Measurements from ENCODE around the gene TSSC4. TPM values are rescaled to one million over a fixed set of nuclear protein-coding genes. Genes with fewer than 3 reads are reported as not detected.

Gene TSSC4
- total RNA-seq, 2 experiments from 2014 or later: 40.4 to 50.9 TPM

DNA sequence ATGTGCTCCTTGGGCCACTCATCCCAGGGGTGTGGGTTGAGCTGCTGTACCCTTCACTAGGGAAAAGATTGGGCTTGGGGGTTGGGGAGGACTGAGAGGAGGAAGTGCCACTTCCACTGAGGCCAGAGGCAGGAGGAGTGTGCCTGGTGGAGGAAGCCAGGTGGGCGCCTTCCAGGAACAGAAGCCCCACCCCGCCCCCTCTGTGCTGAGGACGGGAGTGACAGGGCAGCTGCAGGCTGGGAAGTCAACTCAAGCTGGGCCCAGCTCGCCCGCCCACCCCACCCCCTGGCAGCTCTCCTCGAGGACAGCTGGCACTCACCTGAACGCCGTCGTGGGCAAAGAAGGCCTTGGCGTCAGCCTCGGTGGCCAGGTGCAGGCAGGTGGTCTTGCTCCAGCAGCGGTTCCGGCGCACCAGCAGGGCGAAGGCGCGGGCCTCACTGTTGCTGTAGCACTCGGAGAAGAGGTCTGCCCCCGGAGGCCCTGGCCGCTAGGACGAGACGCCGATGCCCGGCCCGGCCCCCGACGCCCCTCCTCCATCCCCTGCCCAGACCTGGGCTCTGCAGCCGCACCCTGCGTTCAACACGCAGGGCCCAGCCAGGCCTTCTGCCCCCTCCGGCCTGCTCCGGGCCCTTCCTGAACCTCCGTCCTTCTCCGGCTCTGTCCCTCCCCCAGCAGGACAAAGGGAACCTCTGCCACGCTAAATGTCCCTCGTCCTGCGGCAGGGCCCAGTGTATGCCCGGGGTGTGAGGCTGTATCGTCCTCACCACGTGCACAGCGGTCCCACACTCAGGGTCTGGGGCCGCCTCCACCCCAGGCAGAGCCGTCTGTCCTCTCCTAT is 13.4 kb downstream of the TSSC4 start:
- intact Hi-C loops (cut with micrococcal nuclease; ENCODE audit: unreplicated experiment): no loop called here

DNA sequence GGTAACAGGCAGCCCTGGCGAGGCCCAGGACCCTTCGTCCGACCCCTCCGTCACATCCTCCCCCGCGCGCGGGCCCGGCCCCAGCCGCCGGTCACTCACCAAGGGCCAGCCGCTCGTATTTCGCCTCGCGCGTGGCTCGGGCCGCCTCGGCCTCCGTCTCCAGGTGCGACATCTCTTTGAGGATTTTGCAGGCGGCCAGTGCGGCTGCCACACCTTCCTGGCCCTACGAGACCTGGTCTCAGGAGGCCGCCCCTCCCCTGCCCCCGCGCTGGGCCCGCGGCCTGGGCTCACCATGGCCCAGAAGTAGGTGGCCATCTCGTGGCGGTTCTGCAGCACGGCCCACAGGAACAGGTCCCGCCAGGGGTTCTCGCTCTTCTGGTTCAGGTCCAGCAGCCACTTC is 14.1 kb downstream of the TSSC4 start:
- no peak for DNase-seq (ENCODE audit: low spot score)
- no peak overlapping the region for H3K4me2 ChIP-seq (ENCODE audit: low read length)
- no peak overlapping the region for H2AFZ ChIP-seq (ENCODE audit: low read length)
- intact Hi-C loops (cut with micrococcal nuclease; ENCODE audit: unreplicated experiment): no loop called here
- CTCF ChIA-PET (ENCODE audit: unreplicated experiment): no interaction called here
- H3K9me2 ChIP-seq (ENCODE audit: insufficient read depth, low read length): no peaks in the 10 kb centered on the region
- TF ChIP-seq, protein P1, sequence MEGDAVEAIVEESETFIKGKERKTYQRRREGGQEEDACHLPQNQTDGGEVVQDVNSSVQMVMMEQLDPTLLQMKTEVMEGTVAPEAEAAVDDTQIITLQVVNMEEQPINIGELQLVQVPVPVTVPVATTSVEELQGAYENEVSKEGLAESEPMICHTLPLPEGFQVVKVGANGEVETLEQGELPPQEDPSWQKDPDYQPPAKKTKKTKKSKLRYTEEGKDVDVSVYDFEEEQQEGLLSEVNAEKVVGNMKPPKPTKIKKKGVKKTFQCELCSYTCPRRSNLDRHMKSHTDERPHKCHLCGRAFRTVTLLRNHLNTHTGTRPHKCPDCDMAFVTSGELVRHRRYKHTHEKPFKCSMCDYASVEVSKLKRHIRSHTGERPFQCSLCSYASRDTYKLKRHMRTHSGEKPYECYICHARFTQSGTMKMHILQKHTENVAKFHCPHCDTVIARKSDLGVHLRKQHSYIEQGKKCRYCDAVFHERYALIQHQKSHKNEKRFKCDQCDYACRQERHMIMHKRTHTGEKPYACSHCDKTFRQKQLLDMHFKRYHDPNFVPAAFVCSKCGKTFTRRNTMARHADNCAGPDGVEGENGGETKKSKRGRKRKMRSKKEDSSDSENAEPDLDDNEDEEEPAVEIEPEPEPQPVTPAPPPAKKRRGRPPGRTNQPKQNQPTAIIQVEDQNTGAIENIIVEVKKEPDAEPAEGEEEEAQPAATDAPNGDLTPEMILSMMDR (conservative IDR thresholded peaks at IDR 0.05; ENCODE audit: low read length): no peak
- TF ChIP-seq EZH2phosphoT487 (IDR thresholded peaks at IDR 0.05; ENCODE audit: borderline replicate concordance, low read depth, low read length): no peak
- H3K4me1 ChIP-seq (ENCODE audit: insufficient read depth, low read length, poor library complexity, severe bottlenecking): no peaks in the 10 kb centered on the region
- H3K36me3 ChIP-seq (ENCODE audit: insufficient read depth, low read length): no peaks in the 10 kb centered on the region
- no peak overlapping the region for H3K27ac ChIP-seq (ENCODE audit: low read depth, low read length, poor library complexity, severe bottlenecking)
- H3K4me3 ChIP-seq (ENCODE audit: low read depth, low read length, poor library complexity, severe bottlenecking): no peak overlapping the region
- POLR2A ChIA-PET: no interaction called here
- no peaks in the 10 kb centered on the region for H4K20me1 ChIP-seq (ENCODE audit: insufficient read depth, low read length)
- H3K79me2 ChIP-seq (ENCODE audit: insufficient read depth, low read depth, low read length): no peaks in the 10 kb centered on the region
- H3K9me3 ChIP-seq (ENCODE audit: low read length): no peaks in the 10 kb centered on the region
- BruUV-seq (replicated peaks): no TSS peak

More for the DNA sequence above, 13.4 kb downstream of the TSSC4 start:
- DNase-seq (ENCODE audit: low spot score): no peak
- Histone ChIP-seq H3K36me3 (ENCODE audit: insufficient read depth, low read length) (no peaks in the 10 kb centered on the region), H3K4me3 (ENCODE audit: low read depth, low read length, poor library complexity, severe bottlenecking) (no peak overlapping the region), H3K9me2 (ENCODE audit: insufficient read depth, low read length) (no peaks in the 10 kb centered on the region), H3K4me2 (ENCODE audit: low read length) (no peak overlapping the region), H3K27ac (ENCODE audit: low read depth, low read length, poor library complexity, severe bottlenecking) (no peak overlapping the region), H3K4me1 (ENCODE audit: insufficient read depth, low read length, poor library complexity, severe bottlenecking) (no peaks in the 10 kb centered on the region), H3K9me3 (ENCODE audit: low read length) (no peaks in the 10 kb centered on the region), H3K79me2 (ENCODE audit: insufficient read depth, low read depth, low read length) (no peaks in the 10 kb centered on the region), H2AFZ (ENCODE audit: low read length) (no peak overlapping the region), H4K20me1 (ENCODE audit: insufficient read depth, low read length) (no peaks in the 10 kb centered on the region)
- TF ChIP-seq, protein P1 (conservative IDR thresholded peaks at IDR 0.05; ENCODE audit: low read length): no peak
- no peak for TF ChIP-seq EZH2phosphoT487 (IDR thresholded peaks at IDR 0.05; ENCODE audit: borderline replicate concordance, low read depth, low read length)
- CTCF ChIA-PET (ENCODE audit: unreplicated experiment): interaction anchor here (0.6 kb wide), 1 partner anchor 1425 kb away, joined by 7 read pairs; no protein-coding TSS in a partner anchor
- POLR2A ChIA-PET: interaction anchor here (1.1 kb wide), 1 partner anchor 10 kb away, joined by 3 read pairs; no protein-coding TSS in a partner anchor
- BruUV-seq (replicated peaks): no TSS peak

DNA sequence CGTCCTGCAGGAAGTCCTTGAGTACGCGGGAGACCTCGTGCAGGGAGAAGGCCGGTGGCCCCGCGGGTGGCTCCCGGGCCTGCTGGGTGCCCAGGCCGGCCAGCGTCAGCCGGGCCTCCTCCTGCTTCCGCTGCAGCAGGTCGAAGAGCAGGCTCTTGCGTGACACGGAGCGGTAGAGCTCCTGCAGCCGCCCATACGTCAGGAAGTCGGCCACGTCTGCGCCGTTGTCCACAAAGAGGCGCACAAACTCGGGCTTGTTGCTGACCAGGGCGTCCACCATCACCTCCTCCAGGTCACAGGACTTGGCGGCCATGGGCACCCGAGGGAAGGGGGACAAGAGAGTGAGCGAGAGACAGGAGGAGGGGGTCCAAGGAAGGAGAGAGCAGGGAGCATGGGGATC is 14.6 kb downstream of the TSSC4 start:
- Histone ChIP-seq H3K27ac (ENCODE audit: low read depth, low read length, poor library complexity, severe bottlenecking) (no peak overlapping the region), H4K20me1 (ENCODE audit: insufficient read depth, low read length) (no peaks in the 10 kb centered on the region), H3K9me2 (ENCODE audit: insufficient read depth, low read length) (no peaks in the 10 kb centered on the region), H3K4me1 (ENCODE audit: insufficient read depth, low read length, poor library complexity, severe bottlenecking) (no peaks in the 10 kb centered on the region), H3K79me2 (ENCODE audit: insufficient read depth, low read depth, low read length) (no peaks in the 10 kb centered on the region), H3K9me3 (ENCODE audit: low read length) (no peaks in the 10 kb centered on the region), H3K4me2 (ENCODE audit: low read length) (no peak overlapping the region), H2AFZ (ENCODE audit: low read length) (no peak overlapping the region), H3K36me3 (ENCODE audit: insufficient read depth, low read length) (no peaks in the 10 kb centered on the region), H3K4me3 (ENCODE audit: low read depth, low read length, poor library complexity, severe bottlenecking) (no peak overlapping the region)
- ChIA-PET POLR2A (no interaction called here), CTCF (ENCODE audit: unreplicated experiment) (no interaction called here)
- no TSS peak for BruUV-seq (replicated peaks)
- TF ChIP-seq, protein P1 (conservative IDR thresholded peaks at IDR 0.05; ENCODE audit: low read length): no peak
- no peak for TF ChIP-seq EZH2phosphoT487 (IDR thresholded peaks at IDR 0.05; ENCODE audit: borderline replicate concordance, low read depth, low read length)
- no peak for DNase-seq (ENCODE audit: low spot score)
- intact Hi-C loops (cut with micrococcal nuclease; ENCODE audit: unreplicated experiment): no loop called here

Data from OCI-LY7 (cell line).